ENCODE data around the gene ATG9A. TPM values are rescaled to one million over a fixed set of nuclear protein-coding genes. Genes with fewer than 3 reads are reported as not detected.

ATG9A gene
- total RNA-seq, 1 donor, result 67.8 TPM

Other genes starting within 250 kb of the ATG9A start
- not detected in 2 replicates for gene FEV, start 244.5 kb downstream of the ATG9A start, total RNA-seq
- not detected in 2 replicates for gene CRYBA2, start 236.2 kb downstream of the ATG9A start, total RNA-seq
- not detected in 2 replicates for gene CFAP65, start 188.1 kb downstream of the ATG9A start, total RNA-seq
- 0.13 TPM in 1 of 2 replicates, not detected in the other for gene IHH, start 168.7 kb downstream of the ATG9A start, total RNA-seq
- gene NHEJ1, start 68.8 kb downstream of the ATG9A start, total RNA-seq, result 21.4 and 21.9 TPM in 2 replicates
- 1.8 and 2.1 TPM in 2 replicates for gene SLC23A3, start 59.6 kb downstream of the ATG9A start, total RNA-seq
- 19.5 and 20.2 TPM in 2 replicates for gene CNPPD1, start 52.7 kb downstream of the ATG9A start, total RNA-seq
- gene RETREG2, start 51.4 kb downstream of the ATG9A start, total RNA-seq, result 46.5 and 54.5 TPM in 2 replicates
- gene ZFAND2B, start 22.9 kb downstream of the ATG9A start, total RNA-seq, result 13.8 and 13.9 TPM in 2 replicates
- gene ABCB6, start 10.7 kb downstream of the ATG9A start, total RNA-seq, result 22.3 and 25.8 TPM in 2 replicates
- 29.2 and 29.9 TPM in 2 replicates for gene ANKZF1, start 170 bp upstream of the ATG9A start, total RNA-seq
- 5.0 and 5.1 TPM in 2 replicates for gene GLB1L, start 15.8 kb upstream of the ATG9A start, total RNA-seq
- 19.5 and 29.9 TPM in 2 replicates for gene STK16, start 15.8 kb upstream of the ATG9A start, total RNA-seq
- gene TUBA4B, start 23.6 kb upstream of the ATG9A start, total RNA-seq, result not detected in 2 replicates
- gene TUBA4A, start 24.3 kb upstream of the ATG9A start, total RNA-seq, result 50.7 and 51.4 TPM in 2 replicates
- gene DNAJB2, start 49.7 kb upstream of the ATG9A start, total RNA-seq, result 13.7 and 15.4 TPM in 2 replicates
- gene PTPRN, start 79.8 kb upstream of the ATG9A start, total RNA-seq, result not detected in 2 replicates
- gene RESP18, start 103.1 kb upstream of the ATG9A start, total RNA-seq, result not detected in 2 replicates
- gene DNPEP, start 158.3 kb upstream of the ATG9A start, total RNA-seq, result 29.8 and 40.6 TPM in 2 replicates
- not detected in 2 replicates for gene DES, start 188.7 kb upstream of the ATG9A start, total RNA-seq
- 0.43 and 0.80 TPM in 2 replicates for gene SPEG, start 205.2 kb upstream of the ATG9A start, total RNA-seq